HG03103 (cell line): ENCODE measurements around the gene FCGR2B.
"Not testable (repeated sequence)": the region's sequence is repeated elsewhere in the genome, so short reads cannot be mapped to it uniquely, and the experiment has no call there.

Source experiments
- ATAC-seq: cut with Tn5 transposase; IDR thresholded peaks from one replicate; pipeline ENCODE4 v1.9.1; 2021; ENCODE audit warnings: low read depth; ENCODE audit not compliant: unreplicated experiment

Gene FCGR2B

DNA sequence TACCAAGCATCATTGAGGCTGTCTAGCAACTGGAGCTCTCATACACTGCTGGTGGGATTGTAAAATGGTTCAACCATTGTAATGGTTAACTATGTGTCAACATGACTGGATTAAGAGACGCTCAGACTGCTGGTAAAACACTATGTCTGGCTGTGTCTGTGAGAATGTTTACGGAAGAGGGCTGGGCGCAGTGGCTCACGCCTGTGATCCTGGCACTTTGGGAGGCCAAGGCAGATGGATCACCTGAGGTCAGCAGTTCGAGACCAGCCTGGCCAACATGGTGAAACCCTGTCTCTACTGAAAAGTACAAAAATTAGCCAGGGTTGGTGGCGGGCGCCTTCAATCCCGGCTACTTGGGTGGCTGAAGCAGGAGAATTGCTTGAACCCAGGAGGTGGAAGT is 39.3 kb downstream of the FCGR2B start:
- ATAC-seq, result no peak

- ATAC-seq, result no peak
Observed at GRCh38 chr1:161705537-161705936, 42.6 kb downstream of the FCGR2B start.

DNA sequence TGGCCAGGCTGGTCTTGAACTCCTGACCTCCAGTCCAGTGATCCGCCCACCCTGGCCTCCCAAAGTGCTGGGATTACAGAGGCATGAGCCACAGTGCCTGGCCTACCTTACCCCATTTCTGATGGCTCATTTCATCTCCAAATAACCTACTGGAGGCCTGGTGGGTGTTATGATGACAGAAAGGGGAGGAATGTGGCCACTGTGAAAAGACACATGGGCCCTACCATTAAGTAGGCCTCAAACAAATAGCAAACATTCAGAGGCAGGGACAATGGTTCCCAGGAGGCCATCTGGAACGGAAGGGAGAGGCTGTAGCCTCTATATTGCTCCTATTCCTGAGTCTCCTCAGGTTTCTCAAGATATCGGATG is 43.2 kb downstream of the FCGR2B start:
- no peak for ATAC-seq

DNA sequence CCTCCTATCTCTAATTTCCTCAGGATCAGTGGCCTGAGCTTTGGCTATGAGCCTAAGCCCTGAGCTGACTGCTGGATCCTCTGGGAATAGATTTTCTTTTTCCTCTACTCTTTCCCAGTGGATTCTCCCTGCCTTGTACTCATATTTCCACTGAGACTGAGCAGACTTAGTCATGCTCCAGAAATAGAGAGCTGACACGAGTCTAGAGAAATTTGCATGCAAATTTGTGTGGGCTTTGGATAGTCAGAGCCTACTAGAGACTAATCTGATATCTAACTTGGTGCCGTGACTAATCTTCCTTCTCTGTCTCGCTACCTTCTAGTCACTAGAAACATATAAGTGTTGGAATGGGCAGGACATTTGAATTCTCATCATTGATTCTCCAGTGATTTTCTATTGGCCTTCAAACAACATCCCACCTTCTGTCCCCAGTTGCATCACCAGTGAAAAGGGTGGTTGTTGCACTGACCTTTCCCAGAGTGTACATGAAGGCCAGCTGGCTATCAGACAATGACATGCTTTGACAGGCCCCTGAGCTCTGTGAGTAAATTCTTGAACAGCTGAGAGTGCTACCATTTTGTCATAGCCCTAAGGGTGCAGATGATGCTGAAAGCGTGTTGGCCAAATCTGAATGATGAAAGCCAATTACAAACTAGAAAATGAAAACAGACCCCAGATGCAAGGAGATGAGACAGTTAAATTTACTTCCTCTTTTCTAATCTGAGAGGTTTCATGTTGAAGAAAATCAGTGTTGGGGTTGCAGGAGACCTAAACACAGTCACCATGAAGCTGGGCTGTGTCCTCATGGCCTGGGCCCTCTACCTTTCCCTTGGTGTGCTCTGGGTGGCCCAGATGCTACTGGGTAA is 43.8 kb downstream of the FCGR2B start, which contains the start of gene FCRLA:
FCRLA (plus strand) TSS at position 748 of the 866 bp plus-strand sequence; CDS start at position 784, 36 bp downstream.
- peak; percentile 55 for ATAC-seq

DNA sequence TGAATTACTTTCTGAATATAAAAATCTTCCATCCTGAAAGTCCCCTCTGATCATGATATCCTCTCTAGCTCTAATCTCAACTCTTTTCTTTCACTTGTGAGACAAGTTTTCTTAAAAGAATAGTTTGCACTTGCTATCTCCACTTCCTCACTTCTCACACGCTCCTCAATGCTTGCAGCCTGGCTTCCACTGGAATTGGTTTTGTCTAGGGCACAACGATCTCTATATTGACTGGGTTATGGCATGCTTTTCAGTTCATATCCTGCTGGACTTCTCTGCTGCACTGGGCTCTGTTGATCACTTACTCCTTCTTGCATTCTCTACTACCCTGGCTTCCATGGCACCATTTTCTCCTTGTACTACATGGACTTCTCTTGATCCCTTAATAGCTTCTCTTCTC is 44.6 kb downstream of the FCGR2B start:
- no peak for ATAC-seq

- no peak for ATAC-seq
Observed at GRCh38 chr1:161709373-161709772, 46.4 kb downstream of the FCGR2B start.

- no peak for ATAC-seq
Observed at GRCh38 chr1:161710560-161710959, 47.6 kb downstream of the FCGR2B start.

GRCh38 chr1:161718559-161719324 is 55.8 kb downstream of the FCGR2B start:
- no peak for ATAC-seq

DNA sequence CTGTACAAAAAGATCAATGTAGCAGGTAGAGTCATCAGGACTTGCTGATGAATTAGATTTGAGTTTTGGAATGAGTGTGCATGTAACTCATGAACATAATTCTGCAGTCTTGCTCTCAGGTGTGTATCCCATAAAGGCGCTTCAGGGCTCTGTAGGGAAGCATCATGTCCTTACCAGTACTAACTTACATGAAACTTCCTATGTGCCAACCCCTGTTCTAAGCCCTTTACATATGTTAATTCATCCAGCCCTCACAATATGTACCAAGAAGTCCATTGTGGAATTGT is 56.3 kb downstream of the FCGR2B start:
- ATAC-seq, result no peak

GRCh38 chr1:161720422-161720821 is 57.5 kb downstream of the FCGR2B start:
- ATAC-seq, result no peak

GRCh38 chr1:161720956-161721737 is 58.2 kb downstream of the FCGR2B start, which contains the start of gene FCRLB:
Gene FCRLB (plus strand): TSS chr1:161721544. CDS start chr1:161722673, 1,129 bp downstream.
- ATAC-seq, result no peak

- no peak for ATAC-seq
Observed at GRCh38 chr1:161721738-161722343, 58.9 kb downstream of the FCGR2B start.

GRCh38 chr1:161722406-161722805 is 59.5 kb downstream of the FCGR2B start:
- ATAC-seq, result no peak

DNA sequence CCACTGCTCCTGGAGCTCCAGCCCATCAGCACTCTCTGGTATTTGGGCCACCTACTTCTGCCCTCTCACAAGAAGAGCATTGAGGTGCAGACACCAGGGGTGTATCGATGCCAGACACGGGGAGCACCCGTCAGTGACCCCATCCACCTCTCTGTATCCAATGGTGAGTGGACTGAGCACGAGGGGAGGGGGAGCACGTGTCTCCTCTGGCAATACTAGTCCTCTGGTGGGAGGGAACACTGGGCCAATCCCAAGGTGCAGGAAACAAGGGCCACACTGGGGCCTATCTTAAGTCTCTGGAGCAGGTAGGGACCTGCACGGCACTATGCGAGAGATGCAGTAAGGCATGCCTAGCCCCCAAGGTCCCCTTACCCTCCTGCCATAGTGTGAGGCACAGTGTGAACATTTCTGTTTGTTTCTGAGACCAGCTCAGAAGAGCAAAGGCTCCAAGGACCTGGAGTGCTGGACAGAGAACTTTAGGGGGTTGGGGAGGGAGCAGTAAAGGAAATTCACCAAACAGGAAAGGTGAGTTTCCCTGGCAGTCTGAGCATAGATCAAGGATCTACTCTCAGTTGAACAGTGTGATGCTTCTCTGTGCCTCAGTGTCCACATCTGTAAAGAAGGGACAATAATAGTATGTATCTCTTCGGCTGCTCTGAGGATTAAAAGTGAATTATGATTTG is 60.7 kb downstream of the FCGR2B start:
- ATAC-seq, result no peak

DNA sequence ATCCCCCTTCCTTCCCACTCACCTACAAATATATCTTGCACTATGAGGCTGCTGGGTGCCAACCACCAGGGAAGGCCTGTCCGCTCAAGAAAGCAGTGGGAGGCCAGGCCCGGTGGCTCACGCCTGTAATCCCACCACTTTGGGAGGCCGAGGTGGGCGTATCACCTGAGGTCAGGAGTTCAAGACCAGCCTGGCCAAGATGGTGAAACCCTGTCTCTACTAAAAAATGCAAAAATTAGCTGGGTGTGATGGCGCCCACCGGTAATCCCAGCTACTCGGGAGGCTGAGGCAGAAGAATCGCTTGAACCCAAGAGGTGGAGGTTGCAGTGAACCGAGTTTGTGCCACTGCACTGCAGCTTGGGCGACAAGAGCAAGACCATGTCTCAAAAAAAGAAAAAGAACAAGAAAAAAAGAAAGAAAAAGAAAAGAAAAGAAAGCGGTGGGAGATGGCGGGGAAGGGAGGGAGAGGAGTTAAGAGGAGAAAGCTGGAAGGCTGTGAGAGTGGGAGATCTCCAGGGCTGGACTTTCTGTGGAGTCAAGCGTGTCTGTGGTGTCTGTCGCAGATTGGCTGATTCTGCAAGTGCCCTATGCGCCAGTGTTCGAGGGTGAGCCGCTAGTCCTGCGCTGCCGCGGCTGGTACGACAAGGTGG is 62.4 kb downstream of the FCGR2B start:
- not testable (repeated sequence) for ATAC-seq

- no peak for ATAC-seq
Observed at GRCh38 chr1:161725908-161726472, 63.0 kb downstream of the FCGR2B start.

DNA sequence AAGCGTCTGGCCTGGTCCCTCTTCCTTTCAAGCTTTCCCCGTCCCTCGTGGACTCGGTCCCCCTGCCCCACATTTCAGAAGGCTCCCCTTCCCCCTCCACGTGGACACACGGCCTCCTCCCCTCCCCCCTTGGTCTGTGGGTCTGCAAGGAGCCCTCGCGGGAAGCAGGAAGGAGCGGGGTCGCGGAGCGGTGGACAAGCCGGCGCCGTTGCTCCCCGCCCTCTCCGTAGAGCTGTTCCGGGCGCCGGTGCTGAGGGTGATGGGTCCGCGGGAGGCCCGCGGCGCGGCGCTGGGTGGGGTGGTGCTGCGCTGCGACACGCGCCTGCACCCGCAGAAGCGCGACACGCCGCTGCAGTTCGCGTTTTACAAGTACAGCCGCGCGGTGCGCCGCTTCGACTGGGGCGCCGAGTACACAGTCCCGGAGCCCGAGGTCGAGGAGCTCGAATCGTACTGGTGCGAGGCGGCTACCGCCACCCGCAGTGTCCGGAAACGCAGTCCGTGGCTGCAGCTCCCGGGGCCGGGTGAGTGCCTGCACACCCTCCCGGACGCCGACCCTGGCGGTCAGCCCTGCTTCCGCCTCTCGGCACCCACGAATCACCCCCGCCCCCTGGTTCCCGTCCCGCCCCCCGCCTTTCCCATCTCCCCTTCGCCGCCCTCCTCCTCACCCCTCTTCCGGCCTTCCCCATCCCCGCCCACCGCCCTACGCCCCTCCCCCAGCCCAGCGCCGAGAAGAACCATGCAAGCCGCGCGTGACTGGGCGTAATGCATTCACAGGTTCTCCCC is 63.7 kb downstream of the FCGR2B start:
- ATAC-seq, result no peak

GRCh38 chr1:161727256-161727924 is 64.4 kb downstream of the FCGR2B start:
- no peak for ATAC-seq
